Esophagus muscularis mucosa (tissue), 4 donors: ENCODE measurements around the gene RGN.

Source experiments
- EP300 ChIP-seq: sonication (generic); formaldehyde crosslinking; IDR thresholded peaks from one replicate; pipeline ENCODE4 v1.6.1; 2017; ENCODE audit warnings: antibody characterized with exemption
- POLR2A ChIP-seq: fragments of 450-650 bp; IDR thresholded peaks from one replicate; pipeline ENCODE4 v1.6.1; 2017; ENCODE audit warnings: antibody characterized with exemption, moderate library complexity, mild to moderate bottlenecking, low read depth
- TF ChIP-seq, protein P1 (sequence below), 3 experiments: fragments of 200-600 bp in 2 of 3; fragments of 450-650 bp in 1 of 3; sonication (generic) in 2 of 3; IDR thresholded peaks; one replicate each; pipeline ENCODE4 v1.5.1; 2017 to 2019; ENCODE audit warnings: antibody characterized with exemption in 3 of 3, mild to moderate bottlenecking in 2 of 3, moderate library complexity in 1 of 3

DNA sequence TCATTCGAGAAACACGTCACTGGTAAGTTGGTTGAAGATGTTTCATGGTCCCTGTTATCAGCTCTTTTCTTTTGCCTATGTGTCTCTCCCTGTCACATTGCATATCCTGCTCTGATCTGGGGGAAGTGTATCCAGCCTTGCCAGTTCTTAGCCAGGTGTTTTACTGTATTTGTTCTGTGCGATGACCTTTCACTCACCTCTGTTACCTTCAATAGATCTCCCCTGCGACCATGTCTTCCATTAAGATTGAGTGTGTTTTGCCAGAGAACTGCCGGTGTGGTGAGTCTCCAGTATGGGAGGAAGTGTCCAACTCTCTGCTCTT, 2.6 kb downstream of the RGN start:
- TF ChIP-seq, protein P1, sequence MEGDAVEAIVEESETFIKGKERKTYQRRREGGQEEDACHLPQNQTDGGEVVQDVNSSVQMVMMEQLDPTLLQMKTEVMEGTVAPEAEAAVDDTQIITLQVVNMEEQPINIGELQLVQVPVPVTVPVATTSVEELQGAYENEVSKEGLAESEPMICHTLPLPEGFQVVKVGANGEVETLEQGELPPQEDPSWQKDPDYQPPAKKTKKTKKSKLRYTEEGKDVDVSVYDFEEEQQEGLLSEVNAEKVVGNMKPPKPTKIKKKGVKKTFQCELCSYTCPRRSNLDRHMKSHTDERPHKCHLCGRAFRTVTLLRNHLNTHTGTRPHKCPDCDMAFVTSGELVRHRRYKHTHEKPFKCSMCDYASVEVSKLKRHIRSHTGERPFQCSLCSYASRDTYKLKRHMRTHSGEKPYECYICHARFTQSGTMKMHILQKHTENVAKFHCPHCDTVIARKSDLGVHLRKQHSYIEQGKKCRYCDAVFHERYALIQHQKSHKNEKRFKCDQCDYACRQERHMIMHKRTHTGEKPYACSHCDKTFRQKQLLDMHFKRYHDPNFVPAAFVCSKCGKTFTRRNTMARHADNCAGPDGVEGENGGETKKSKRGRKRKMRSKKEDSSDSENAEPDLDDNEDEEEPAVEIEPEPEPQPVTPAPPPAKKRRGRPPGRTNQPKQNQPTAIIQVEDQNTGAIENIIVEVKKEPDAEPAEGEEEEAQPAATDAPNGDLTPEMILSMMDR (IDR thresholded peaks at IDR 0.05): no peak
- TF ChIP-seq POLR2A (no peak), EP300 (no peak)
